ENCODE measurements around the gene GABRG3. TPM values are rescaled to one million over a fixed set of nuclear protein-coding genes. Genes with fewer than 3 reads are reported as not detected.

The GABRG3 gene
- total and polyA plus RNA-seq, 2 experiments from 2014 or later, result 0.10 to 1.4 TPM

DNA sequence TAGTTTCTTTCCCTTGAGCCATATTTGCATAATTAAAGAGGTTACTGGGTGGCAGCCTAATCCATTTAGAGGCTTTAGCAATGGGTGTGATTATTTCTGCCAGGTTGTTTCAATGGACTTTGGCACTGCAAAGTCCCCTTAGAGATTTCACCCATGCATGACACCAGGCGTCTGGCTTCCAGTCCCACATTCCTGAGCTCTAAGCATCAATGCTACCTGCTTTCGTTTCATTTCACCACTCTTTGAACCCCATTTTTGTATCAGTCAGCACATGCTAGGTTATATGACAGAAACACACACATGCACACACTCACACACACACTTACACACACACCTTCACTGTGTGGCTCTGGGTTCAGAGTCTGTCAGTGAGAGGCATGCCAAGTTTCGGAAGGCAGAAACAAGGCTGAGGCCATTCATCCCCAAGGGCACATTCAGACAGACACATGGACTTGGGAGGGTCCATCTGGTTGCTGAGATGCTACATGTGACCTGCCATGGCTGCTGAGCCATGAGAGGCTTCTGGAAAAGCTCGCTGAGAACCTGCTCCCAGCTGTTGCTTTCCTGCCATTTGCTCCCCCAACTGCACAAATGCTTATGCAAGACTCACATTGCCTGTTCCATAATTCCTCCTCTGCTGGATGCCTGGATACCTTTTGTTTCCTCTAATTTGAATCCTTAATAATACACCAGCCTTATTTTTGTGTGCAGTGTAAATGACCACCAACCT lies 354.1 kb downstream of the GABRG3 start:
- Mint-ChIP-seq H3K36me3 (ENCODE audit: low read depth) (no peaks in the 10 kb centered on the region), H3K9me3 (no peaks in the 10 kb centered on the region), H3K4me1 (peaks cover 2% of the 10 kb centered on the region; the same call in 1 of the 3 replicates), H3K27me3 (ENCODE audit: insufficient read depth, low read depth, poor library complexity) (peaks cover 5% of the 10 kb centered on the region), H3K4me3 (no peak overlapping the region), H3K27ac (no peak overlapping the region)
- Histone ChIP-seq H3F3A (replicated peaks; ENCODE audit: low read depth) (no peaks in the 10 kb centered on the region), H3K27ac (ENCODE audit: low read depth) (no peak overlapping the region), H4K20me1 (replicated peaks; ENCODE audit: insufficient read depth) (no peaks in the 10 kb centered on the region), H2AFZ (no peak overlapping the region), H3K9me2 (ENCODE audit: insufficient read depth) (no peaks in the 10 kb centered on the region; the same call in 1 of the 2 replicates), H3K36me3 (ENCODE audit: insufficient read depth) (no peaks in the 10 kb centered on the region), H3K4me3 (no peak overlapping the region), H3K27me3 (ENCODE audit: insufficient read depth) (no peaks in the 10 kb centered on the region), H3K79me2 (replicated peaks; ENCODE audit: insufficient read depth) (no peaks in the 10 kb centered on the region), H3K4me1 (ENCODE audit: insufficient read depth) (no peaks in the 10 kb centered on the region), H3K4me2 (no peak overlapping the region)
- TF ChIP-seq JUNB (IDR thresholded peaks at IDR 0.05; ENCODE audit: unreplicated experiment) (no peak), EZH2phosphoT487 (IDR thresholded peaks at IDR 0.05; ENCODE audit: unreplicated experiment) (no peak), ZNF331 (CRISPR knock-in tag; IDR thresholded peaks at IDR 0.05; ENCODE audit: low read depth) (no peak), STAT1 (IDR thresholded peaks at IDR 0.05; ENCODE audit: unreplicated experiment) (no peak), ZNF114 (CRISPR knock-in tag; IDR thresholded peaks at IDR 0.05) (no peak), REST (IDR thresholded peaks at IDR 0.05; ENCODE audit: unreplicated experiment) (no peak), ZNF462 (CRISPR knock-in tag; IDR thresholded peaks at IDR 0.05) (no peak), POLR2AphosphoS5 (IDR thresholded peaks at IDR 0.05; ENCODE audit: low read depth) (no peak), EZH2 (IDR thresholded peaks at IDR 0.05; ENCODE audit: low read depth, unreplicated experiment) (no peak), CREB1 (CRISPR knock-in tag; IDR thresholded peaks at IDR 0.05; ENCODE audit: low read depth) (no peak), NANOG (IDR thresholded peaks at IDR 0.05; ENCODE audit: borderline replicate concordance) (no peak), ETS1 (IDR thresholded peaks at IDR 0.05) (no peak)
- TF ChIP-seq, protein P1, sequence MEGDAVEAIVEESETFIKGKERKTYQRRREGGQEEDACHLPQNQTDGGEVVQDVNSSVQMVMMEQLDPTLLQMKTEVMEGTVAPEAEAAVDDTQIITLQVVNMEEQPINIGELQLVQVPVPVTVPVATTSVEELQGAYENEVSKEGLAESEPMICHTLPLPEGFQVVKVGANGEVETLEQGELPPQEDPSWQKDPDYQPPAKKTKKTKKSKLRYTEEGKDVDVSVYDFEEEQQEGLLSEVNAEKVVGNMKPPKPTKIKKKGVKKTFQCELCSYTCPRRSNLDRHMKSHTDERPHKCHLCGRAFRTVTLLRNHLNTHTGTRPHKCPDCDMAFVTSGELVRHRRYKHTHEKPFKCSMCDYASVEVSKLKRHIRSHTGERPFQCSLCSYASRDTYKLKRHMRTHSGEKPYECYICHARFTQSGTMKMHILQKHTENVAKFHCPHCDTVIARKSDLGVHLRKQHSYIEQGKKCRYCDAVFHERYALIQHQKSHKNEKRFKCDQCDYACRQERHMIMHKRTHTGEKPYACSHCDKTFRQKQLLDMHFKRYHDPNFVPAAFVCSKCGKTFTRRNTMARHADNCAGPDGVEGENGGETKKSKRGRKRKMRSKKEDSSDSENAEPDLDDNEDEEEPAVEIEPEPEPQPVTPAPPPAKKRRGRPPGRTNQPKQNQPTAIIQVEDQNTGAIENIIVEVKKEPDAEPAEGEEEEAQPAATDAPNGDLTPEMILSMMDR (conservative IDR thresholded peaks at IDR 0.05; ENCODE audit: low read depth in 2 of 2), result no peak
- ATAC-seq, result no peak
- no peak for DNase-seq (ENCODE audit: low spot score)

Measured in GM23338 (cell line).